Myometrial cell (primary cell): ENCODE results near the gene RGS14. TPM values are rescaled to one million over a fixed set of nuclear protein-coding genes. Genes with fewer than 3 reads are reported as not detected.

Experiments
- total RNA-seq: library from RNA; depleted of rRNA; stranded (reverse); fragments of >200 nt; gene quantifications from 2 replicates; pipeline ENCODE4 v1.2.3, GENCODE V29; 2015

Gene RGS14
- total RNA-seq, result 4.9 and 15.1 TPM in 2 replicates

GRCh38 chr5:177357459-177358351, at the start of gene RGS14:
Gene RGS14 (plus strand): TSS chr5:177357924. CDS start chr5:177358025, 101 bp downstream.

GRCh38 chr5:177311723-177312648, 45.7 kb upstream of the RGS14 start, which contains the start of gene MXD3:
Gene MXD3 (minus strand): TSS chr5:177311898. CDS start chr5:177311830, 68 bp downstream.

GRCh38 chr5:177351392-177352329, 6.1 kb upstream of the RGS14 start, which contains the start of gene LMAN2:
Gene LMAN2 (minus strand): TSS chr5:177351668. CDS start chr5:177351647, 21 bp downstream.

GRCh38 chr5:177384134-177384533, 26.4 kb downstream of the RGS14 start, which contains the start of gene SLC34A1:
Gene SLC34A1 (plus strand): TSS chr5:177384434. CDS start chr5:177385742, 1,308 bp downstream.

GRCh38 chr5:177399997-177400868, 42.5 kb downstream of the RGS14 start, which contains the start of gene PFN3:
Gene PFN3 (minus strand): TSS chr5:177400661. CDS start chr5:177400576, 85 bp downstream.

GRCh38 chr5:177409043-177409801, 51.5 kb downstream of the RGS14 start, which contains the start of gene F12:
Gene F12 (minus strand): TSS chr5:177409564. CDS start chr5:177409527, 37 bp downstream.

Other genes starting within 250 kb of the RGS14 start
- gene NSD1, start 224.2 kb upstream of the RGS14 start, total RNA-seq, result 17.6 and 18.8 TPM in 2 replicates
- 25.9 and 29.8 TPM in 2 replicates for gene RAB24, start 54.2 kb upstream of the RGS14 start, total RNA-seq
- gene PRELID1, start 54.1 kb upstream of the RGS14 start, total RNA-seq, result 249 and 265 TPM in 2 replicates
- 31.1 and 85.1 TPM in 2 replicates for gene MXD3, start 46.0 kb upstream of the RGS14 start, total RNA-seq
- 312 and 382 TPM in 2 replicates for gene LMAN2, start 6.3 kb upstream of the RGS14 start, total RNA-seq
- not detected in 2 replicates for gene SLC34A1, start 26.5 kb downstream of the RGS14 start, total RNA-seq
- not detected in 2 replicates for gene PFN3, start 42.7 kb downstream of the RGS14 start, total RNA-seq
- 2.8 TPM in 1 of 2 replicates, not detected in the other for gene F12, start 51.6 kb downstream of the RGS14 start, total RNA-seq
- 48.4 and 55.9 TPM in 2 replicates for gene GRK6, start 68.8 kb downstream of the RGS14 start, total RNA-seq
- 19.5 and 30.3 TPM in 2 replicates for gene PRR7, start 88.9 kb downstream of the RGS14 start, total RNA-seq
- 348 and 392 TPM in 2 replicates for gene DBN1, start 115.7 kb downstream of the RGS14 start, total RNA-seq
- gene PDLIM7, start 139.7 kb downstream of the RGS14 start, total RNA-seq, result 237 and 285 TPM in 2 replicates
- 1.2 TPM in 1 of 2 replicates, not detected in the other for gene DOK3, start 151.9 kb downstream of the RGS14 start, total RNA-seq
- 94.8 and 97.7 TPM in 2 replicates for gene DDX41, start 159.0 kb downstream of the RGS14 start, total RNA-seq
- gene FAM193B, start 196.6 kb downstream of the RGS14 start, total RNA-seq, result 12.1 and 17.6 TPM in 2 replicates
- gene TMED9, start 234.3 kb downstream of the RGS14 start, total RNA-seq, result 213 and 273 TPM in 2 replicates
- 60.8 and 61.0 TPM in 2 replicates for gene B4GALT7, start 242.2 kb downstream of the RGS14 start, total RNA-seq